GM12878 (cell line): ENCODE data around the gene GPR89B.
"Not testable (repeated sequence)": the region's sequence is repeated elsewhere in the genome, so short reads cannot be mapped to it uniquely, and the experiment has no call there.

Experiments
- BCL11A ChIP-seq: IDR thresholded peaks from 2 replicates; pipeline ENCODE4 v1.6.1; 2011; ENCODE audit warnings: low read depth, low read length
- EED ChIP-seq: sonication (generic); IDR thresholded peaks from 2 replicates; pipeline ENCODE4 v1.6.1; 2016; ENCODE audit warnings: antibody characterized with exemption, low read depth
- RAD21 ChIP-seq: IDR thresholded peaks from 2 replicates; pipeline ENCODE4 v1.6.1; 2011; ENCODE audit warnings: mild to moderate bottlenecking, low read depth, low read length, moderate library complexity; ENCODE audit not compliant: insufficient read depth
- TAF1 ChIP-seq: IDR thresholded peaks from 2 replicates; pipeline ENCODE4 v1.6.1; 2011; ENCODE audit warnings: mild to moderate bottlenecking, low read depth, low read length, borderline replicate concordance
- TBL1XR1 ChIP-seq: IDR thresholded peaks from 2 replicates; pipeline ENCODE4 v1.6.1; 2012; ENCODE audit warnings: low read depth, low read length, improper control_type of control experiment
- TCF12 ChIP-seq: IDR thresholded peaks from 2 replicates; pipeline ENCODE4 v1.6.1; 2011; ENCODE audit warnings: low read depth, mild to moderate bottlenecking, low read length
- YY1 ChIP-seq: IDR thresholded peaks from 2 replicates; pipeline ENCODE4 v1.6.1; 2011; ENCODE audit warnings: low read depth, mild to moderate bottlenecking, low read length

GRCh38 chr1:147993825-147994615, 65.8 kb downstream of the GPR89B start:
- not testable (repeated sequence) for TF ChIP-seq TBL1XR1, YY1, BCL11A, TCF12, EED, RAD21, TAF1
